NCI-H460 (cell line): ENCODE results near the gene EPS15. TPM values are rescaled to one million over a fixed set of nuclear protein-coding genes. Genes with fewer than 3 reads are reported as not detected.
"Not testable (repeated sequence)": the region's sequence is repeated elsewhere in the genome, so short reads cannot be mapped to it uniquely, and the experiment has no call there.

Experiments
- DNase-seq: peaks from one replicate; pipeline ENCODE4 v3.0.0-alpha.2; 2016; ENCODE audit warnings: low read depth; ENCODE audit errors: extremely low read depth
- total RNA-seq: library from RNA; depleted of rRNA; stranded (reverse); fragments of >200 nt; shearing (Covaris generic); gene quantifications from 2 replicates; pipeline ENCODE4 v1.2.3, GENCODE V29; 2014

EPS15 gene
- total RNA-seq, 1 experiment from 2014 or later: 21.3 TPM

GRCh38 chr1:51516649-51517158 is 2.4 kb downstream of the EPS15 start:
- no peak for DNase-seq

- no peak for DNase-seq
These were observed 3.0 kb downstream of the EPS15 start for GRCh38 chr1:51515982-51516648.

GRCh38 chr1:51515312-51515960 is 3.6 kb downstream of the EPS15 start:
- no peak for DNase-seq

- no peak for DNase-seq
These were observed 4.3 kb downstream of the EPS15 start for GRCh38 chr1:51514733-51515132.

- no peak for DNase-seq
These were observed 6.5 kb downstream of the EPS15 start for GRCh38 chr1:51512606-51513005.

- DNase-seq: no peak
These were observed 6.9 kb downstream of the EPS15 start for GRCh38 chr1:51512120-51512519.

- no peak for DNase-seq
These were observed 9.3 kb downstream of the EPS15 start for GRCh38 chr1:51509773-51510172.

- no peak for DNase-seq
These were observed 12.5 kb downstream of the EPS15 start for GRCh38 chr1:51506537-51506936.

GRCh38 chr1:51504806-51505525 is 14.1 kb downstream of the EPS15 start:
- no peak for DNase-seq

GRCh38 chr1:51501218-51501630 is 17.8 kb downstream of the EPS15 start:
- DNase-seq: not testable (repeated sequence)

GRCh38 chr1:51499694-51500093 is 19.4 kb downstream of the EPS15 start:
- DNase-seq: no peak

GRCh38 chr1:51498924-51499323 is 20.1 kb downstream of the EPS15 start:
- no peak for DNase-seq

GRCh38 chr1:51497340-51497739 is 21.7 kb downstream of the EPS15 start:
- no peak for DNase-seq

- DNase-seq: no peak
These were observed 24.8 kb downstream of the EPS15 start for GRCh38 chr1:51494138-51494830.

- DNase-seq: no peak
These were observed 27.7 kb downstream of the EPS15 start for GRCh38 chr1:51491166-51491981.

- DNase-seq: no peak
These were observed 29.6 kb downstream of the EPS15 start for GRCh38 chr1:51489472-51489871.

- no peak for DNase-seq
These were observed 30.6 kb downstream of the EPS15 start for GRCh38 chr1:51488372-51489050.

GRCh38 chr1:51487628-51488027 is 31.4 kb downstream of the EPS15 start:
- no peak for DNase-seq

- no peak for DNase-seq
These were observed 34.5 kb downstream of the EPS15 start for GRCh38 chr1:51484591-51484990.

GRCh38 chr1:51482881-51483280 is 36.2 kb downstream of the EPS15 start:
- DNase-seq: no peak
